MM.1S (cell line): ENCODE data around the gene PTCD2.

Experiments
- CTCF ChIP-seq: fragments of 300-600 bp; sonication (generic); IDR thresholded peaks from 2 replicates; pipeline ENCODE4 v1.5.1; 2016; ENCODE audit warnings: antibody characterized with exemption, low read length, mixed read lengths
- EZH2 ChIP-seq: fragments of 300-600 bp; sonication (generic); optimal IDR thresholded peaks from 2 replicates; pipeline ENCODE3; 2017; ENCODE audit warnings: low read depth, mild to moderate bottlenecking, antibody characterized with exemption, low read length, mixed read lengths

- no peak for TF ChIP-seq CTCF
- TF ChIP-seq EZH2 = no peak
These were observed 86.9 kb downstream of the PTCD2 start for GRCh38 chr5:72407078-72407477.
